ENCODE results near the gene HOXC10.

The HOXC10 gene

DNA sequence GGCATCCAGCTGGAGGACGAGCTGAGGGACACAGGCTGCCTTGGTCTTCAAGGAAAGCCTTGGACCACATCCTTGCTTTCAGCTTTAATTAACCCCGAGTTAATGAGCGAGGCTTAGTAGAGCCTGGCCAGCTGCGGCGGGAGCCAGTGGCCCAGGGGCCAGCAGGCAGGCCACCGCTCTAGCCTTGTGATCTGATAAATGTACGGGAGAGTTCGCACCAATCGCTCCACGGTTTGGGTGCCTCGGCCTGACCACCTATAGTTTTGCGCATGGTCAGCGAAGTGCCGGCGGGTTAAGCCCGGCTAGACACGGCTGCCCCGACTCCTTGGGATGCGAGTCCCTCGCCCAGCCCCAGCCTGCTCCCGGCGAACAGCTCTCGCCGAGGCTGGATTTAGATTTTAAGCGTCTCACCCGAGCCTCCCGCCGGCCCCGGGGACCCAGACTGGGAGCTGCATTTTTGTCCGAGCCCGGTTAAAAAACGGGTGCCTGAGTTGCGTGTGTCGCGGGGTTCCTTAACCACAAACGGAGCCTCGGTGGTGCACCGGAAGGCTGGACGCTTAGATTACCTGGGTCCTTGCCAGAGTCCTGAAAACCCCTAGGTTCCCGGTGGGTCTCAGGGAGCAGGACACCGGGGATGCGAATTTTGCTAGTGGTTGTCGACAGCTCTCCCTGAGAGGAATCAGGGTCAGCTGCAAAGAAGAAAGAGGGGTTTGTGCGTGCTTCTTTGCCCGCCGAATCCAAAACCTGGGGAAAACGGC, 33.2 kb upstream of the HOXC10 start:
- TF ChIP-seq, protein P1, sequence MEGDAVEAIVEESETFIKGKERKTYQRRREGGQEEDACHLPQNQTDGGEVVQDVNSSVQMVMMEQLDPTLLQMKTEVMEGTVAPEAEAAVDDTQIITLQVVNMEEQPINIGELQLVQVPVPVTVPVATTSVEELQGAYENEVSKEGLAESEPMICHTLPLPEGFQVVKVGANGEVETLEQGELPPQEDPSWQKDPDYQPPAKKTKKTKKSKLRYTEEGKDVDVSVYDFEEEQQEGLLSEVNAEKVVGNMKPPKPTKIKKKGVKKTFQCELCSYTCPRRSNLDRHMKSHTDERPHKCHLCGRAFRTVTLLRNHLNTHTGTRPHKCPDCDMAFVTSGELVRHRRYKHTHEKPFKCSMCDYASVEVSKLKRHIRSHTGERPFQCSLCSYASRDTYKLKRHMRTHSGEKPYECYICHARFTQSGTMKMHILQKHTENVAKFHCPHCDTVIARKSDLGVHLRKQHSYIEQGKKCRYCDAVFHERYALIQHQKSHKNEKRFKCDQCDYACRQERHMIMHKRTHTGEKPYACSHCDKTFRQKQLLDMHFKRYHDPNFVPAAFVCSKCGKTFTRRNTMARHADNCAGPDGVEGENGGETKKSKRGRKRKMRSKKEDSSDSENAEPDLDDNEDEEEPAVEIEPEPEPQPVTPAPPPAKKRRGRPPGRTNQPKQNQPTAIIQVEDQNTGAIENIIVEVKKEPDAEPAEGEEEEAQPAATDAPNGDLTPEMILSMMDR (conservative IDR thresholded peaks at IDR 0.05; ENCODE audit: low read depth, low read length), result no peak
- no peak for DNase-seq (ENCODE audit: low read depth)
- H3K4me3 ChIP-seq (ENCODE audit: low read depth, low read length), result no peak overlapping the region

DNA sequence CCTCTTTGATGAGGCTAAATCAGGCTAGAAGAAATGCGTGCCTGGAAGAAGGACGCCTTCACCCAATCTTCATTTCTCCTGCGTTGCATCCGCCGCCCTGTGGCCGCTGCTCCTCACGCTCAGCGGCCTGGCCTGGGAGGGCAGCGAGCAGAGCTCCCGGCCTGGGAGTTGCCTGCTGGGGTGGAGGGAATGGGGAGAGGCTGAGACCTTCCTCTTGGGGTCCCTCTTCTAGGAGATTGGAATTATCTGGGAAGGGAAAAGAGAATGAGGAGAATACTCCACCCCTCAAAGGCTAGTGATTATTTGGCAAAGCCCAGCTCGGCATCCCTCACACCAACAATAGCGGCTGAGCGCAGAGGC, 32.6 kb upstream of the HOXC10 start:
- no peak for DNase-seq (ENCODE audit: low read depth)
- TF ChIP-seq, protein P1 (conservative IDR thresholded peaks at IDR 0.05; ENCODE audit: low read depth, low read length), result no peak
- H3K4me3 ChIP-seq (ENCODE audit: low read depth, low read length), result no peak overlapping the region

DNA sequence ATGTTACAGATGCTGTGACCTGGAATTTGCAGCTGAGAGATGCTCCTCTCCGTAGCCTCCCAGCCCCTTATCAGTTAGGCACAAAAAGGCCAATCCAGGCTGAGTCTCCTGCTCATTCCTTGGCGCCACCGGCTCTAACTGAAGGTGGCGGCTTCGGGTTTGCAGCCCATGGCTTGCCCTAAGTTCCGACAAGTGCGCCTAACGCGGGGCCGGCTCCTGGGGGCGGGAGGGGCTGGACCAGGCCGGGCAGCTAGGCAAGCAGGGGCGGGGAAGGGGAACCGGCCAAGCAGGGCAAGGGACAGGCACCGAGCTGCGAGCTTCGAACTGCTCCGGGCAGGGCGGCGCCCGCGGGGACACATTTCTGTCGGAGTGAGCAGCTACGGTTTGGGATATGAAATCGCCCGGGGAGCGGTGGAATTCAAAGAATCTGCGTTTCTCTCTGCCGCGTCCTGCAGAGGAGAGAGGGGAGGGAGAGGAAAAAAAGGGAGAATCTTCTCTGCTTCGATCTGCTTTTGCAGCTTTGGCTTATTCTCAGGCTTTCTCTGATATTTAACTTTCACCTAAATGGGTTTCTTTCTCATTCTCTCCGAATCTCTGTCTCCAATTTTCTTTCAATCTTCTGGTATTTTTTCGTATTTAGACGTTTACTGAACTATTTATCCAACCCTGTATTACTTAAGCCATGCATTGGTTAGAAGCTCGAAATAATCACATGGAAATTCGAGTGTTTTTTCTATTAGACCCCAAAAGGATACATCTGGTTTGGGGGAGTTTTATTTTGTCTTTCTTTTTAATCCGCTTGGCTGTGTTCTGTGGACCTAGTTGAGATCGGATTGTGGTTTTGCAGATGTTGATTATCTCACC, 31.8 kb upstream of the HOXC10 start:
- TF ChIP-seq, protein P1 (conservative IDR thresholded peaks at IDR 0.05; ENCODE audit: low read depth, low read length), result no peak
- no peak overlapping the region for H3K4me3 ChIP-seq (ENCODE audit: low read depth, low read length)
- DNase-seq (ENCODE audit: low read depth), result no peak

DNA sequence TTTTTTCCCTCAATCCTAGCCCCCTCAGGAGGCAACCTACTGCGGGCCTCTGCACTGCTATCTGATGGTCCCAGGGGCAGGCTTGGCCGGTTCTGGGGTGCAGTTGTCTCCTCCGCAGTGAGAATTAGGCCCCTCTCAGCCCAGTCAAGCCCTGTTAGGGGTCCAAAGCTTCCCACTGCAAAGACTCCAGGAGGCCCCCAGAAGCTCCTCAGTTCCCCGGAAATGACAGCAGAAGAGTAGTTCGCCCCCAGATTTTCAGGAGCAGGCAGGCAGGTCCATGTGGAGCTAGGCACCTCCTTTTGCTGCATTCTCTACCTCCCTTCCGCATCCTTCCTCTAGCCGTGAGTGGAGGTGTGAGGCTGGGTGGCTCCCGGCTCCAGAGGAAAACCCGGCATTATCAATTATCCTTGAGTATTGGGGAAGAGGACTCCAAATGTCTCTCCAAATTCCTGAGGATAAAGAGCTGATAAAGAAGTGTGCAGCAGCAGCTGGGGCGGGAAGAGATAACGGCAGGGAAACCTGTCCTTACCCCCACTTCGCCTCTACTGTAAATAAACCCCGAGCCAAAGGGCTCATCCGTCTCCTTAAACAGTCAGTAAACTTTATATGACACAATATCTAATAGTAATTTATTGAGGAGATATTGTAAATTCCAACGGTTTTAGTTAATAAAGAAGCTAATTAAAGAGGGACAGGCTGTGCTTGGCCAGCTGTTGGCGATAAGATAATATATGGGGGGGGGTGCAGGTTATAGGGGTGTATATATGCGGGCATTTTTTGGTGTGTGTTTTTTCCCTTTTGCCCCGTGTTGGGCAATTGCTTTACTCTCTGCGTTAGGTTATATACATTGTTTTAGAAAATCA, 30.9 kb upstream of the HOXC10 start:
- H3K4me3 ChIP-seq (ENCODE audit: low read depth, low read length), result no peak overlapping the region
- TF ChIP-seq, protein P1 (conservative IDR thresholded peaks at IDR 0.05; ENCODE audit: low read depth, low read length), result no peak
- no peak for DNase-seq (ENCODE audit: low read depth)

DNA sequence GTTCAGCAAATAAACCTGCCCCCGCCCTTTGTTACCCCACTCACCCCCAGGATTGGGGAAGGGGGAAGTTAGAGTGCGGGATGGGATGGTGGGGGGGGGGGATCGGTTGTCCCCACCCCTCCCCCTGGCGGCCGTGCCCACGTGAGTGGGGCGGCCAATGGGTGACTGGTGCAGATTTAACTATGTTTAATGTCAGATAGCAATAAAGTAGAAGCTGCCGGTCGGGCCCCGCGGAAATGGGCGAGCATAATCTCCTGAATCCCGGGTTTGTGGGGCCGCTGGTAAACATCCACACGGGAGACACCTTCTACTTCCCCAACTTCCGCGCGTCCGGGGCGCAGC, 30.3 kb upstream of the HOXC10 start, which contains the start of gene HOXC12:
HOXC12 (plus strand) TSS at position 210 of the 342 bp plus-strand sequence; CDS start at position 237, 27 bp downstream.
- DNase-seq (ENCODE audit: low read depth), result no peak
- TF ChIP-seq, protein P1 (conservative IDR thresholded peaks at IDR 0.05; ENCODE audit: low read depth, low read length), result no peak
- no peak within 1 kb of the TSS for H3K4me3 ChIP-seq (ENCODE audit: low read depth, low read length)

DNA sequence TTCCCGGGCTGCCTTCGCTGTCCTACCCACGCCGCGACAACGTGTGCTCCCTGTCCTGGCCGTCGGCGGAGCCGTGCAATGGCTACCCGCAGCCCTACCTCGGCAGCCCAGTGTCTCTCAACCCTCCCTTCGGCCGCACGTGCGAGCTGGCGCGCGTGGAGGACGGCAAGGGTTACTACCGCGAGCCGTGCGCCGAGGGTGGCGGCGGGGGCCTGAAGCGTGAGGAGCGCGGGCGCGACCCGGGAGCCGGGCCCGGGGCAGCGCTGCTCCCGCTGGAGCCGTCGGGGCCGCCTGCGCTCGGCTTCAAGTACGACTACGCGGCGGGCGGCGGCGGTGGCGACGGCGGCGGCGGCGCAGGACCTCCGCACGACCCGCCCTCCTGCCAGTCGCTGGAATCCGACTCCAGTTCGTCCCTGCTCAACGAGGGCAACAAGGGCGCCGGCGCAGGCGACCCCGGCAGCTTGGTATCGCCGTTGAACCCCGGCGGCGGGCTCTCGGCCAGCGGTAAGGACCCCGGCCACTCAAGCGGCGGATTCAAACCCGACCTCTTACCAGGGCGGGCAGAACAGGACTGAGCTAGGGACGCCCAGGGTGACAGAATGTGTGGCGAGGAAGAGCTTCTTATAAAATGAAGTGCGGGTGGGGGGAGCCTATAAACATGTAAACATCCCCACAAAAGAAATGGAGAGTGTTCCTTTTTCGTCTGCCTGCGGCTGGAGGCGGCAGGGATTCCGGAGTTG, 29.7 kb upstream of the HOXC10 start:
- no peak for DNase-seq (ENCODE audit: low read depth)
- TF ChIP-seq, protein P1 (conservative IDR thresholded peaks at IDR 0.05; ENCODE audit: low read depth, low read length), result no peak
- H3K4me3 ChIP-seq (ENCODE audit: low read depth, low read length), result no peak overlapping the region
